ENCODE measurements around the gene PKMYT1. TPM values are rescaled to one million over a fixed set of nuclear protein-coding genes. Genes with fewer than 3 reads are reported as not detected.

Gene PKMYT1
- total and polyA plus RNA-seq, 2 experiments from 2014 or later: 90.9 to 100 TPM

GRCh38 chr16:3007957-3008689 lies 27.9 kb upstream of the PKMYT1 start:
- Histone ChIP-seq H3K4me1 (ENCODE audit: insufficient read depth) (peaks cover 67% of the 10 kb centered on the region), H3K27ac (ENCODE audit: low read depth) (peak overlapping the region; percentile 100), H3K4me2 (peak overlapping the region; percentile 90), H3F3A (replicated peaks; ENCODE audit: low read depth) (peaks cover 43% of the 10 kb centered on the region), H3K36me3 (ENCODE audit: insufficient read depth) (no peaks in the 10 kb centered on the region), H3K4me3 (peak overlapping the region; percentile 55), H3K27me3 (ENCODE audit: insufficient read depth) (peaks cover 11% of the 10 kb centered on the region), H4K20me1 (replicated peaks; ENCODE audit: insufficient read depth) (no peaks in the 10 kb centered on the region), H3K9me2 (ENCODE audit: insufficient read depth) (no peaks in the 10 kb centered on the region), H3K79me2 (replicated peaks; ENCODE audit: insufficient read depth) (no peaks in the 10 kb centered on the region; the same call in 1 of the 2 replicates), H2AFZ (no peak overlapping the region)
- H3K27me3 Mint-ChIP-seq (ENCODE audit: insufficient read depth, low read depth, poor library complexity): peaks cover 42% of the 10 kb centered on the region
- peak overlapping the region; percentile 82 for H3K4me3 Mint-ChIP-seq
- H3K27ac Mint-ChIP-seq: peak overlapping the region; percentile 100
- ATAC-seq (peak; percentile 23), DNase-seq (ENCODE audit: low spot score) (peak; percentile 99)
- no peaks in the 10 kb centered on the region for H3K9me3 Mint-ChIP-seq
- H3K36me3 Mint-ChIP-seq (ENCODE audit: low read depth): peaks cover 9% of the 10 kb centered on the region; the same call in 2 of the 3 replicates
- TF ChIP-seq ZNF462 (CRISPR knock-in tag; IDR thresholded peaks at IDR 0.05) (no peak), ZNF114 (CRISPR knock-in tag; IDR thresholded peaks at IDR 0.05) (peak; percentile 91; the same call in 1 of the 2 replicates), STAT1 (IDR thresholded peaks at IDR 0.05; ENCODE audit: unreplicated experiment) (no peak), JUNB (IDR thresholded peaks at IDR 0.05; ENCODE audit: unreplicated experiment) (no peak), CREB1 (CRISPR knock-in tag; IDR thresholded peaks at IDR 0.05; ENCODE audit: low read depth) (peak; percentile 87), NANOG (IDR thresholded peaks at IDR 0.05; ENCODE audit: borderline replicate concordance) (peak; percentile 90), EZH2 (IDR thresholded peaks at IDR 0.05; ENCODE audit: low read depth, unreplicated experiment) (no peak), POLR2AphosphoS5 (IDR thresholded peaks at IDR 0.05; ENCODE audit: low read depth) (peak; percentile 63), ZNF331 (CRISPR knock-in tag; IDR thresholded peaks at IDR 0.05; ENCODE audit: low read depth) (0 out of 2 replicates have a peak, but pooled peaks have one; percentile 31), EZH2phosphoT487 (IDR thresholded peaks at IDR 0.05; ENCODE audit: unreplicated experiment) (no peak)
- TF ChIP-seq, protein P1, sequence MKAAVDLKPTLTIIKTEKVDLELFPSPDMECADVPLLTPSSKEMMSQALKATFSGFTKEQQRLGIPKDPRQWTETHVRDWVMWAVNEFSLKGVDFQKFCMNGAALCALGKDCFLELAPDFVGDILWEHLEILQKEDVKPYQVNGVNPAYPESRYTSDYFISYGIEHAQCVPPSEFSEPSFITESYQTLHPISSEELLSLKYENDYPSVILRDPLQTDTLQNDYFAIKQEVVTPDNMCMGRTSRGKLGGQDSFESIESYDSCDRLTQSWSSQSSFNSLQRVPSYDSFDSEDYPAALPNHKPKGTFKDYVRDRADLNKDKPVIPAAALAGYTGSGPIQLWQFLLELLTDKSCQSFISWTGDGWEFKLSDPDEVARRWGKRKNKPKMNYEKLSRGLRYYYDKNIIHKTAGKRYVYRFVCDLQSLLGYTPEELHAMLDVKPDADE (IDR thresholded peaks at IDR 0.05): peak; percentile 73
- TF ChIP-seq, protein P2, sequence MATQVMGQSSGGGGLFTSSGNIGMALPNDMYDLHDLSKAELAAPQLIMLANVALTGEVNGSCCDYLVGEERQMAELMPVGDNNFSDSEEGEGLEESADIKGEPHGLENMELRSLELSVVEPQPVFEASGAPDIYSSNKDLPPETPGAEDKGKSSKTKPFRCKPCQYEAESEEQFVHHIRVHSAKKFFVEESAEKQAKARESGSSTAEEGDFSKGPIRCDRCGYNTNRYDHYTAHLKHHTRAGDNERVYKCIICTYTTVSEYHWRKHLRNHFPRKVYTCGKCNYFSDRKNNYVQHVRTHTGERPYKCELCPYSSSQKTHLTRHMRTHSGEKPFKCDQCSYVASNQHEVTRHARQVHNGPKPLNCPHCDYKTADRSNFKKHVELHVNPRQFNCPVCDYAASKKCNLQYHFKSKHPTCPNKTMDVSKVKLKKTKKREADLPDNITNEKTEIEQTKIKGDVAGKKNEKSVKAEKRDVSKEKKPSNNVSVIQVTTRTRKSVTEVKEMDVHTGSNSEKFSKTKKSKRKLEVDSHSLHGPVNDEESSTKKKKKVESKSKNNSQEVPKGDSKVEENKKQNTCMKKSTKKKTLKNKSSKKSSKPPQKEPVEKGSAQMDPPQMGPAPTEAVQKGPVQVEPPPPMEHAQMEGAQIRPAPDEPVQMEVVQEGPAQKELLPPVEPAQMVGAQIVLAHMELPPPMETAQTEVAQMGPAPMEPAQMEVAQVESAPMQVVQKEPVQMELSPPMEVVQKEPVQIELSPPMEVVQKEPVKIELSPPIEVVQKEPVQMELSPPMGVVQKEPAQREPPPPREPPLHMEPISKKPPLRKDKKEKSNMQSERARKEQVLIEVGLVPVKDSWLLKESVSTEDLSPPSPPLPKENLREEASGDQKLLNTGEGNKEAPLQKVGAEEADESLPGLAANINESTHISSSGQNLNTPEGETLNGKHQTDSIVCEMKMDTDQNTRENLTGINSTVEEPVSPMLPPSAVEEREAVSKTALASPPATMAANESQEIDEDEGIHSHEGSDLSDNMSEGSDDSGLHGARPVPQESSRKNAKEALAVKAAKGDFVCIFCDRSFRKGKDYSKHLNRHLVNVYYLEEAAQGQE (IDR thresholded peaks at IDR 0.05; ENCODE audit: unreplicated experiment): peak; percentile 36
- TF ChIP-seq, protein P3, sequence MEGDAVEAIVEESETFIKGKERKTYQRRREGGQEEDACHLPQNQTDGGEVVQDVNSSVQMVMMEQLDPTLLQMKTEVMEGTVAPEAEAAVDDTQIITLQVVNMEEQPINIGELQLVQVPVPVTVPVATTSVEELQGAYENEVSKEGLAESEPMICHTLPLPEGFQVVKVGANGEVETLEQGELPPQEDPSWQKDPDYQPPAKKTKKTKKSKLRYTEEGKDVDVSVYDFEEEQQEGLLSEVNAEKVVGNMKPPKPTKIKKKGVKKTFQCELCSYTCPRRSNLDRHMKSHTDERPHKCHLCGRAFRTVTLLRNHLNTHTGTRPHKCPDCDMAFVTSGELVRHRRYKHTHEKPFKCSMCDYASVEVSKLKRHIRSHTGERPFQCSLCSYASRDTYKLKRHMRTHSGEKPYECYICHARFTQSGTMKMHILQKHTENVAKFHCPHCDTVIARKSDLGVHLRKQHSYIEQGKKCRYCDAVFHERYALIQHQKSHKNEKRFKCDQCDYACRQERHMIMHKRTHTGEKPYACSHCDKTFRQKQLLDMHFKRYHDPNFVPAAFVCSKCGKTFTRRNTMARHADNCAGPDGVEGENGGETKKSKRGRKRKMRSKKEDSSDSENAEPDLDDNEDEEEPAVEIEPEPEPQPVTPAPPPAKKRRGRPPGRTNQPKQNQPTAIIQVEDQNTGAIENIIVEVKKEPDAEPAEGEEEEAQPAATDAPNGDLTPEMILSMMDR (conservative IDR thresholded peaks at IDR 0.05; ENCODE audit: low read depth in 2 of 2): no peak
- H3K4me1 Mint-ChIP-seq: peaks cover 51% of the 10 kb centered on the region

Measured in GM23338 (cell line).